GM13977 (cell line): ENCODE measurements around the gene CSE1L.
"Not testable (repeated sequence)": the region's sequence is repeated elsewhere in the genome, so short reads cannot be mapped to it uniquely, and the experiment has no call there.

ENCODE experiments used
- DNase-seq: peaks from one replicate; pipeline ENCODE4 v3.0.0; 2012; ENCODE audit warnings: low spot score
- in situ Hi-C: fragments of 300-500 bp; cut with MboI; formaldehyde crosslinking; loops from one replicate; pipeline ENCODE4 v1.12.0; 2022; ENCODE audit warnings: low sequenced_read_pairs, low pct_unique_long_range_greater_than_20kb, mixed read lengths, inconsistent platforms; ENCODE audit not compliant: unreplicated experiment
- TF ChIP-seq, protein P1 (sequence below): IDR thresholded peaks from 2 replicates; pipeline ENCODE4 v1.5.1; 2012; ENCODE audit warnings: mild to moderate bottlenecking, control low read depth; ENCODE audit not compliant: insufficient read depth; ENCODE audit errors: extremely low read depth, missing control alignments

The CSE1L gene

DNA sequence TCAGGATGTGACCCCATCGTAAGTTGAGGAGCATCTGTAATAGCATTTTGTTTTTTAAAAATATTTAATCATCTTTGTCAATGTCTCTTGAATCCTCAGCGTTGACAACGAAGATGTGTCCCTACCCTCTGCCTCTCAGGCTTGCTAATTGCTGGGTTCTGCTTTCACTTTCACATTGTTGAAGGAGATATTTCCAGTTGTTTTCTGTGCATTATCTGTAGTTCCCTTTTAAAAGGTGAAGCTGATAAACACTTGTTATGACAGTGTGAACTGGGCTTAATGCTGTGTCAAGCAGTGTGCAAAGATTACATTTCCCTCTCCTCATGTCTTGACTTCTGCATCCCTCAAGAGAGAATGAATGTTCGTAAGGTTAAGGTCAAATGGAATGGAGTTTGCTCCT is 54.9 kb downstream of the CSE1L start:
- no peak for DNase-seq
- in situ Hi-C loops, result no loop called here
- TF ChIP-seq, protein P1, sequence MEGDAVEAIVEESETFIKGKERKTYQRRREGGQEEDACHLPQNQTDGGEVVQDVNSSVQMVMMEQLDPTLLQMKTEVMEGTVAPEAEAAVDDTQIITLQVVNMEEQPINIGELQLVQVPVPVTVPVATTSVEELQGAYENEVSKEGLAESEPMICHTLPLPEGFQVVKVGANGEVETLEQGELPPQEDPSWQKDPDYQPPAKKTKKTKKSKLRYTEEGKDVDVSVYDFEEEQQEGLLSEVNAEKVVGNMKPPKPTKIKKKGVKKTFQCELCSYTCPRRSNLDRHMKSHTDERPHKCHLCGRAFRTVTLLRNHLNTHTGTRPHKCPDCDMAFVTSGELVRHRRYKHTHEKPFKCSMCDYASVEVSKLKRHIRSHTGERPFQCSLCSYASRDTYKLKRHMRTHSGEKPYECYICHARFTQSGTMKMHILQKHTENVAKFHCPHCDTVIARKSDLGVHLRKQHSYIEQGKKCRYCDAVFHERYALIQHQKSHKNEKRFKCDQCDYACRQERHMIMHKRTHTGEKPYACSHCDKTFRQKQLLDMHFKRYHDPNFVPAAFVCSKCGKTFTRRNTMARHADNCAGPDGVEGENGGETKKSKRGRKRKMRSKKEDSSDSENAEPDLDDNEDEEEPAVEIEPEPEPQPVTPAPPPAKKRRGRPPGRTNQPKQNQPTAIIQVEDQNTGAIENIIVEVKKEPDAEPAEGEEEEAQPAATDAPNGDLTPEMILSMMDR, result no peak

DNA sequence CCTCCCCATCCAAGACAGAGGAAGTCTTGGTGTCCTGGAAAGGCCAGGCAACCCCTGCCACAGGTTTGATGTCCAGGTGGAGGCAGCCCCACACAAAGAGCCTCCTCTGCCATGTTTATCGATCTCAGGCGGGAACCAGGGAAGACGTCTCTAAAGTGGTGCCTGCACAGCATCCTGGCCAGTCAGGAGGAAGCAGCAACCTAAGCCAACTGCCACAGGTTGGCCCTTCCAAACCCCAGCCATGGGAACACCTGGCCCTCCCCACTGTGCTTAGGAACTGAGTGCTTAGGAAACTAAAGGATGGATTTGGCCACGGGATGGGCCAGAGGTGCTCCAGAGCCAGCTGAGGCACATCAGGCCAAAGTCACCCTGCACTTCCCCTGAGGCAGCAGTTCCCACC is 56.9 kb downstream of the CSE1L start:
- in situ Hi-C loops, result no loop called here
- TF ChIP-seq, protein P1, result no peak
- no peak for DNase-seq

DNA sequence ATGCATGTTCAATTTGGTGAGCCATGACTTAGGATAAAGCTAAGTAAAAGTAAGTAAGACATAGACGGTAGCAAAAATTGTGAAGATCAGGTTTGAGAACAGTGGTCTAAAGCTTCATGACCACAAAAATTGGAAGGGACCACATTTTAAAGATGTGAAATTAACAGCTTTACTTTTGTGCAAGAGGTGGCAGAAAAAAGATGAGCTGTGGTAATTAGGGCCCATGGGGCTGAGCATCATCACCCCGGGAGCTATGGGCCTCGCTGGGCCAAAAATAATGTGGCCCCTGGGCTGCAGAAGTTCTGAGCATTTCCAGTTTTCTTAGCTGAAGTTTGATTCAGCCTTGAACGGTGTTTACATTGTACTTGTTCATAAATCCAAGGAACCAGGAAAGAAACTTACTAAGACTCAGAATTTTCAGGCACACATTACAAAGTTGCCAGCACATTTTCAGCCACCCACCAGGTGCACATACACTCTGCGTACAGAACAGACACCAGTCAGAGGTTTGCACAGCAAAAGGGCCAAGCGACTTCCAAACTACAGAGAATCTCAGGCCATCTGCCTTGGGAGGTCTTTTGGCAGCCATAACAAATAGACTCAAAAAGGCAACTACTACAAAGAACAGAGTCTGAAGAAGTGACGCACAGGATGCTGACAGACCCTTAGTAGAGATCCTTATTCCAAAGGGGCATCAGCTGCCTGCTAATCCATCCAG is 57.7 kb downstream of the CSE1L start:
- TF ChIP-seq, protein P1, result no peak
- in situ Hi-C loops, result no loop called here
- no peak for DNase-seq

DNA sequence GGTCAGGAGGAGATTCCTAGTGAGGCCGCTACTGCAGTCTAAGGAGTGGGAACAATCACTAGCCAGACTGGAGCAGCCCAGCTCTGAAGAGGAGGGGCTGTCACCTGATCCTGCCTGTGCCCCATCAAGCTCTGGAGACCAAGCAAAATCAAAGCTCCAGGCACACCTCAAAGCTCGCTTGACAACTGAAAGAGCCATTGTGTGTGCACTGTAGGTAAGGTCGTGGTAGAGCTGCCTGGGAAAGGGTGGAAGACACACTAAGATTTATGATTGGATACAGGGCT is 58.2 kb downstream of the CSE1L start:
- TF ChIP-seq, protein P1, result no peak
- DNase-seq, result no peak
- in situ Hi-C loops, result no loop called here

DNA sequence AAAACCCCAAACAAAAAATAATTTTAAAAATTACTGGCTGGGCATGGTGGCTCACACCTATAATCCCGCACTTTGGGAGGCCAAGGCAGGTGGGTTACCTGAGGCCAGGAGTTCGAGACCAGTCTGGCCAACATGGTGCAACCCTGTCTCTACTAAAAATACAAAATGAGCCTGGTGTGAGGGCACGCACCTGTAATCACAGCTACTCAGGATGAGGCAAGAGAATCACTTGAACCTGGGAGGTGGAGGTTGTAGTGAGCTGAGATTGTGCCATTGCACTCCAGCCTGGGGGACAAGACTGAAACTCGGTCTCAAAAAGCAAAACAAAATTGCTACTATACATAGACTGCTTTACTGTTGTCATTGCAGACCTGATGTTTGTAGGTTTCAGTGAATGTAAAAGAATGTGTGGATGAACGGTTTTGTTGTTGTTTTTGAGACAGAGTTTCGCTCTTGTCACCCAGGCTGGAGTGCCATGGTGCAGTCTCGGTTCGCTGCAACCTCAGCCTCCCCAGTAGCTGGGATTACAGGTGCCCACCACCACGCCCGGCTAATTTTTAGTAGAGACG is 59.0 kb downstream of the CSE1L start:
- in situ Hi-C loops, DNase-seq: not testable (repeated sequence)

DNA sequence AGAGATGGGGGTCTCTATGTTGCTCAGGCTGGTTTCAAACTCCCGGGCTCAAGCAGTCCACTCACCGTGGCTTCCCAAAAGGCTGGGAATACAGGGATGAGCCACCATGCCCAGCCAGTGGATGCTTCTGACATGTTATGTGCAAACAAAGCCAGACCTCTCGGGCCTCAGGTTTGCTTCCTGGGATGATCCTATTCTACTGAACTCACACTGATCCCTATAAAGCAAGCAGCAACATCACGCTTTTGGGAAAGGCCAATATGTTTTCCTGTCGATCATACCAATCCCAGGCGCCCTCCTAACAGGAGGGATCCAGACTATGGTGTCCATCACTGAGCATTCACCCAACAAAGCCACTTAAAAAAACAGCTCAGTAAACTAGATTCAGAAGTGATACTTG is 60.2 kb downstream of the CSE1L start:
- DNase-seq, result no peak
- TF ChIP-seq, protein P1, result no peak
- in situ Hi-C loops, result no loop called here

DNA sequence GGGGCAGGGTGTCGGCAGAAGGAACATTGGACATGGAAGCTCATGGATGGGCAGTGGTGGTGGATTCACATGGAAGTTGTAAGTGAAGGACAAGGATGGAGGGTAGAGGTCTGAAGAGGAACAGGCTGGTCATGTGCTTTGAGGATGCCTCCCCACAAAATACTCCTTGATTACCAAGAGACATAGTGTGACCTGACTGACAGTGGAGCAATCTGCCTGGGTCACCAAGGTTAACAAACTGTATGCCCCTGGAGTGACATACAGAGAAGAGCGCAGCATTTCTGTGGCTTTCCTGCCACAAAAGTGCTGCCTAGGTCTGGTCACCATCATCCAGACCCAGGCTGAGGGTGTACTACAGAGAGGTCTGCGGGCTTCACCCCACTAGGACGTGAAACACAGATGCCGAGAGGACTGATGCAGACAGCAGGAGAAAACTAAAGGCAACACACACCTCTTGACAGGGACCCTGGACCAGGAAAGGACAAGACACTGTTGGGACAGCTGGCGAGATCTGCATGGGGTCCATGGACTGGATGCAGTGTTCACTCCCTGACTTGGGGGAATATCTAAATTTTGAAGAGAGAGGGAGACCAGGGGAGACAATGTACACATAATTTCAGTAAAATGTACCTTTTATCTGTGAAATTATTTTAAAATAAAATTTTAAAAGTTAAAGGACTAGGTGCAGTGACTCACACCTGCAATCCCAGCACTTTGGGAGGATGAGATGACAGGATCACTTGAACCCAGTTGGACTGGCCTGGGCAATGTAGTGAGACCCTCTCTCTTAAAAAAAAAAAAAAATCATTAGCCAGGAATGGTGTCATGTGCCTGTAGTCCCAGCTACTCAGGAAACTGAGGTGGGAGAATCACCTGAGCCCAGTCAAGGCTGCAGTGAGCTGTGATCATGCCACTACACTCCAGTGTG is 64.9 kb downstream of the CSE1L start:
- DNase-seq, result no peak
- in situ Hi-C loops, result no loop called here
- TF ChIP-seq, protein P1, result no peak
